HG02623 (cell line): ENCODE results near the gene DNAH5.

Experiments used
- ATAC-seq: cut with Tn5 transposase; IDR thresholded peaks from one replicate; pipeline ENCODE4 v1.9.1; 2021; ENCODE audit warnings: moderate library complexity; ENCODE audit not compliant: unreplicated experiment

DNAH5 gene

DNA sequence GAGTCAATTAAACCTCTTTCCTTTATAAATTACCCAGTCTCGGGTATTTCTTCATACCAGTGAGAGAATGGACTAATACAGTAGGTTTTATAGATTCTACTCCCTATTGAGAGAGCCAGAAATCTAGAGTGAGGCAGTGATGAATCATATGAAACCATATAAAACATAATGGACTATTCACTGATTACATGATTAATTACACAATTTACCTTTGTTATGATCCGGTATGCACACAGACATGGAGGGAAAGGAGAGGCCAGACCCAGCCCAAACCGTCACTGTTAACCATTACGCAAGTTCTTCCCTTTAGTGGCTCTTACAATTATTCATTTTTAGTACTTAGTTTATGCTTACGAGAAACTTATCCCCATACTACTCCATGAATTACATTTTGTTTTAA, 205.0 kb downstream of the DNAH5 start:
- no peak for ATAC-seq

DNA sequence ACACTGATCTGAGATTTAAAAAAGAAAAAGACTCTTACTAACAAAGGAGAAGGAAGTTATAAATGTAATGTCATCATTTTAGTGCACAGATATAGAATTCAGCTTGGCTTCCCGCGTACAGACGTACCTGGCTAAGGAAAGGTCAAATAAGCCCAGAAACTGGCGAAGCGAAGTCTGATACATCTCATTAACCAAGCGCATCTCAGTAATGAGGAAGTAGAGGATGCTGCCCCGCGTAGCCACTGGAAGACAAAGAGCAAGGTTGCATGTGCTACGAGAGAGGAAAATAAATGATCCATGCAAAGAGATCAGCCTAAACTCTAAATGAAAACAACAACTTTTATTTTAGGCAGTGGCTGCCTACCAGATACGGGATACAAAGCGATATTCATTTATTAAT, 208.8 kb downstream of the DNAH5 start:
- no peak for ATAC-seq

DNA sequence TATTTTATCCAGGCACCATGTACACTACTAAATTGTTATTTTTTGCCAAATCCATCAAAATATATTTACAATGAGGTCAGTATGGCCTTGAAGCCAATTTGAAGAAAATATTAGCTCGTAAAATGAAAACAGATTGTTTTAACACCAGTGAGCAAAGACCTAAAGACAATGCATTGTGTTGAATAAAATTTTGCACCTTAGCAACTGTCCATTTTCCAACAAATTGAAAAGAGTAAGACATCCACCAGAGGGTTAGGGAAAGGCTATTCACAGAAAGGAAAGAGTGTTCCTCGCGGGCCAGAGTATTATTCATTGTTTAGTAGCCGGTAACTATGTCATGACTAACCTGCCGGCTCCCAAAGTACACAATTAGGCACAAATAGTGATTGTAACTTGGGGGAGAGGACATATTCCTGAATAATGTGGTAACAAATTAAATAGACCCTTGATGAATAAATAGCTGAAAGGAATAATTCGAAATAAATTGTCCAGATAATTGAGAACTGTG, 213.3 kb downstream of the DNAH5 start:
- no peak for ATAC-seq

DNA sequence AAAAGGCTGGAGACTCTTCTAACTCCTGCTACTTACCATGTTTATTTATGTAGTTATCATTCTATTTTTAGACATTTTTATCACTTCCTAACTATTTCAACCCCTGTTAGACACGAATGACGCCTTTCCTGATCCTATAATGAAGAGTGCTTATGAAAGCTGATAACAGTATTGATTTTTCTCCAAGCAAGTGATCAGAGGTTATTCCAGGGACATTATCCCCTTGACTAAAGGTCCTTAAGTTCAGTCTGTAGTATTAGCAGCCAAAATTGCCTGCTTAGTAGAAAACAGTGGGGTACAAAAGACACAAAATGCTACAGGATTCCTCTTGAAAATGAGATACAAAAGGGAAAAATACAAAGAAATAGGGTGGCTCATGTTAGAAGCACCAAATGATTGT, 235.6 kb downstream of the DNAH5 start:
- no peak for ATAC-seq

DNA sequence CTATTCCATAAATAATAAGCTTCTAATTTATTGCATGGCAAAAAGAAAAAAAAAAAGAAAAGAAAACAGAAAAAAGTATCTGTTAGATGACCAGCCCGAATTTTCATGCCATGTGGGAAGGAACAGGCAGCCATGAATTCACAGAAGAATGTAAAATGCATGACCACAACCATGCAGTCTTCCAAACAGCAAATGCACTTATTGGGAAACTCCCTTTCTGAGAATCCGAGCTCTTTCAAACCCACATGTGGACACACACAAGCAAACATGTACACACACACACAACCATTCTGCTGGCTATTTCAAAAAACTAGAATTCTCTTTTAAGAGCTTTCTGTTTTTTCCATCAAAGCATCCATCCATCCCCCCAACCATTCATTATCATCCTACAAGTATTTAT, 236.1 kb downstream of the DNAH5 start:
- no peak for ATAC-seq

DNA sequence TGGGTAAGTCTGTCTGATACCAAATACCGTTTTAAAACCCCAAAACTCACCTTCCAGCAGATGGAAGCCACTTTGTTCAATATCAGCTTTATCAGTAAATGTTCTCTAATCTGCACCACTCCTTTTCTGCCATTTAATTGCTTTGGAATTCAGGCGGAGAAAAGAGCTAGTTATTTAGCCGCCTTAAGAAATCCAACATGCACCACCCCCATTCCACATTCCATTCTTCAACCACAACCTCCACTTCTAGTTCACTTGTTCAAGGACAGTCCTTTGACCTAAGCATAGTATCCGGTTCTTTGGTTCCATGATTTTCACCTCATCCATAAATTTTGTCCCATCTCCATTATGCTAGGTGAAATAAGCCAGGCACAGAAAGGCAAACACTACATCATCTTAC, 240.1 kb downstream of the DNAH5 start:
- ATAC-seq, result no peak

DNA sequence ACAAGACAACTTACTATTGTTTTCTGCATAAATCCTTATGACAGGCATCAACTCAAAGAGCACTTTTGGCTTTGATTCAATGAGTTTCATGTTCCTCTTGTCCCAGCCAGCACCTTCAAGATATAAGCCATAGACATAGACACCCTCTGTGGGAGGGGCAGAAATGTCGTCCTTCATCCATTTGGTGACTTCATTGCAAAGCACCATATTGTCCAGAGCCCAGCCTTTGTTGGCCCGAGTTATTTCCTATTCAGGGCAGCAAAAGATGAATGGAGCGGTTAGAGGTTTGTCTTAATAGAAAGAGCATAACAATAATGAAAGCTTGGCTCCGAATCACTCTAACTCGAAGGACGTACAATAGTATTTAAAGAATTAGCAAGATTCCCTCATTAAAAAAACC, 243.9 kb downstream of the DNAH5 start:
- no peak for ATAC-seq

DNA sequence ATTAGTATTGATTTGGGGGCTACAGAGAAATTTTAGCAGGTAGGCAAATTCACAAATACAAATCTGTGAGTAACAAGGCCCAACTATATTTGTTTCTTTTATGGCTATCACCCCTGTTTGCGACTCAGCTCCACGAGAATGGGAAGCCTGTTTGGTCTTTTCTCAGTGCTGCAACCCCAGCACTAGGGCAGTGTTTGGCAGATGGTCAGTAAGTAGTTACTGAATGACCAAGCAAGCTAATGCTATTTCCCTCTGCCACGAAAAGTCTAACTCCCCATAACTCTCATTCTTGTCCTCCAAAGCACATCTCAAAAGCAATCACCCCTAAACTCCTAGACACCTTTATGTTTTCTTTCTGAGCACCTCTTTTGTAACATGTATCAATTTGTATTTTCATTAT, 245.6 kb downstream of the DNAH5 start:
- ATAC-seq, result no peak

DNA sequence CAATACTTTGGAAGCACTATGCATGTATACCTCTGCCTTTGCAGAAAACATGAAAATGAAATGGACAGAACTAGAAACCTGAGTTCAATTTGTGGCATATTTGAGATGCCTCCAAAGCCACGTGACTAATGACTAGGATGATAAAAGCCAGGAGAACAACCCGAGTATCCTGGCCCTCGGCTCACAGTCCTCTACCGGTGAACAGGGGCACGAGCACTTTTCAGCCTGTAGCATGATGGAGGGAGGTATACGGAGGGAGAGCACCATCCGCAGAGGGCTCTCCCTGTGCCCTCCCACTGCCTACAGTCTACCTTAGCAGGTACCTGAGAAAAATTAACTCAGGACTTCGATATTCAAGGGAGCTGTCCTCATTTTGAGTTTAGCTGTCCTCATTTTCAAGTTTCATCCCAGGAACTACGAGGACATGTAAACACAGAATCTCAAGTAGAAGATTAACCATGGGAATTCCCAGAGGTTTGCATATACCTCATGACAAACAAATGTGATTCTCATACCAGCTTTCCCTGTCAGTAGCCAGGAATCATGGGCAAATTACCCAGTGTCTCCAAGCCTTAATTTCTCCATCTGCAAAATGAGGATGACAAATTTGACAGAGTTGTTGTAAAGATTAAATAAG, 249.3 kb downstream of the DNAH5 start:
- ATAC-seq, result no peak

DNA sequence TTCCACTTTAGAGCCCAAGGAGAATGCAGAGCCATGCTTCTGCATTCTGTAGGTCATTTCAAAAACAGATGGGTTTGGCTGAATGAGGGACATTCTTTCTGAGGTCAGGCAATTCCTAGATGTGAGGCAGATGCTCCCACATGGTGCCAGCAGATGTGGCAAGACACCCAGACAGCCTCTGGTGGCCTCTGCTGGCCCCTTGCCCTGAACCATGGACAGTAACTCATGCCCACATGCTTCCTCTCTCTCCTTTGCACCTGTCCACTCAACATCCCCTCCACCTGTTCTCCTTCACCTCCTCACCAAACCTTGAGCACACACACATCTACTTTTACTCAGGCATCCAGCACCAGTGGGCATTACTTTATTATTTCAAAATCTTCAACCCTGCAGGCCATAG, 252.3 kb downstream of the DNAH5 start:
- ATAC-seq, result no peak

DNA sequence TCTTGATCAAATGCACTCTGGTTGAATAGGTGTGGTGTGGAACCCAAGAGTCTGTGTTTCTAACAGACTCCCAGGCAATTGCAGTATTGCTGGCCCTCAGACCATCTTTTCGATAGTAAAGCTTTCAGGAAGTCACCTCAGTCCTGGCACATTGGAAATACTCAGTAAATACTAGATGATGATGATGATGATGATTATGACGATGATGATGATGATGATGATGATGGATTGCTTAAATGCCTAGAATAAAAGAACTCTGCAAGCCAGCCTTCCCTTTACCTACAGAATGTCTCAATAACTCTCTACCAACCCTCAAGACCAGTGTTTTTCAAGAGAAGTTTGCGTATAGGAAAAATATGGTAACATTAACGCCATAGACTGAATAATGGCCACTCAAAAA, 268.0 kb downstream of the DNAH5 start:
- no peak for ATAC-seq

DNA sequence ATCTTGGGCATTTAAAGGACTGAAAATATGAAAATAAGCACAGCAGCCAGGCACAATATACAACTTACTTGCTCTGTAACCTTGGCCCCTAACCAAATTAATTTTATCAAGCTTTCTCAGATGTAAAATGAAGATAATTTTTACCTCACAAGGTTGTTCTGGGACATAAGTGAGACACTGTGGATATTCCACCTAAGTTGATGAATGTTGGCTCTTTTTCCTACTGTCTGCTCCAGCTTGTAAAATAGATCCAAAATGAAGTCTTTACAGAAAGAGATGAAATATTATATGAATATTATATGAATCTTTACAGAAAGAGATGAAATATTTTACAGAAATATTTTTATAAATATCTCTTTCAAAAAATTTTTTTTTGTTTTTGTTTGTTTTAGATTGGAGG, 270.1 kb downstream of the DNAH5 start:
- ATAC-seq, result no peak

DNA sequence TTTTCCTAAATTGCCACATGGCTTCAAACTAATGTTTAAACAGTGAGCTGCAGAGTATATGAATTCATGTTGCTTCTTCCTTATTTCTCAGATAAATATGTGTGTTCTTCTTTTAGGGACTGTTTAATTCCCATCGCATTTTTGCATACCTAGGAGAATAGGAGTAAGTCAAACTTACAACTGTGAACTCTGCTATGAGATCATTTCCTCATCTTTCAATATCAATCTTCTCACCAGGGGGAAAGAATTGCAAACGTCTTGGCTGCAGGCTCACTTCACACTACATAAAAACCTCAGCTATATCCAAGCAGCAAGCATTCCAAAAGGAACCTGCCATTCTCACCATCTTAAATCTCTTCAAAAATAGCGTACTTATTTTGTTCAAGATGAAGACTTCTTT, 271.0 kb downstream of the DNAH5 start:
- no peak for ATAC-seq

DNA sequence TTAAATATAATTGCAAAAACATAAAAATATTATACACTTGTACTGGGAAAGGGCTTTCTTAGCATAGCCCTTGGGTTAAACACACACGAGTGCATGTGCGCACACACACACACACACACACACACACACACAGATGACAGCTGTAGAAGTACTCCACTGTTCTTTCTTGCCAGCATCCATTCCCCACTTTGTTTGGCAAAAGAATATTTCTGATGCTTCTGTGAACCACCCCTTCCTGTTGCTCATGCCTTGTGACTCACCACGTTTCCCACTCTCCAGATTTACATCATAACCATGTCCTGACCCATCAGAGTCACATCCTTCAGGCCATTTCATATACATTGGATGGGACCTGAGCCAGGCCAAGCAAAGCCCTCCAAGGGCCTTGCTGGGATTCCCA, 280.1 kb downstream of the DNAH5 start:
- no peak for ATAC-seq

DNA sequence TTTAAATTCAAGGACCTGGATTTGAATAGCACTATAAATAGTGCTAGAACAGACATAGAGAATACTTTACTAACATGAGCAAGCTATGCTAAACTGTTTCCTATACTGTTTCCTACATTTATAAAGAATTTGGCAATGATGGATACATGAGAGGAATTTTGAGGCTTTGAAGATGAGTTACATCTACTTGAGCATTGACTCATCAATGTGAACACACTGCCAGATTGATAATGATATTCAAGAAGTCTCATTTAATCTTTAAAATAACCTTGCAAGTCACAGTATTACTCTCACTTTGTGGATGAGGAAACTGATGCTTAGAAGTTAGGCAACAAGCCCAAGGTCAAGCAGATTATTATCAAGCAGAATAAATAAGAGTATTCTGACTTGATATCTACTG, 281.9 kb downstream of the DNAH5 start:
- ATAC-seq, result no peak

DNA sequence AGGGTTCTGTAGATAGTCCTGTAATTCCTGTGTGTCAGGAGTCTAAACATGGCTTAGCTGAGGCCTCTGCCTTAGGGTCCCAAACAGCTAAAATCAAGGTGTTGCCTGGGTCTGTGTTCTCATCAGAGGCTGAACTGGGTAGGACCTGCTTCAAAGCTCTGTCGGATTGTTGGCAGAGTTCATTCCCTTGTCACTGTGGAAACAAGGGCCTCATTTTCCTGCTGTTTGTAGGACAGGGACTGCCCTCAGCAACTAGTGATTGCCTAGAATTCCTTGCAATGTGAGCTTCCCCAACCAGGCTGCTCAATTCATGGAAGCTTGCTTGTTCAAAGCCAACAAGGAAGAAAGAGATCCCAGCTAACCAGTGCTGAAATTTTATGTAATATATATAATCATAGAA, 283.2 kb downstream of the DNAH5 start:
- ATAC-seq, result no peak

DNA sequence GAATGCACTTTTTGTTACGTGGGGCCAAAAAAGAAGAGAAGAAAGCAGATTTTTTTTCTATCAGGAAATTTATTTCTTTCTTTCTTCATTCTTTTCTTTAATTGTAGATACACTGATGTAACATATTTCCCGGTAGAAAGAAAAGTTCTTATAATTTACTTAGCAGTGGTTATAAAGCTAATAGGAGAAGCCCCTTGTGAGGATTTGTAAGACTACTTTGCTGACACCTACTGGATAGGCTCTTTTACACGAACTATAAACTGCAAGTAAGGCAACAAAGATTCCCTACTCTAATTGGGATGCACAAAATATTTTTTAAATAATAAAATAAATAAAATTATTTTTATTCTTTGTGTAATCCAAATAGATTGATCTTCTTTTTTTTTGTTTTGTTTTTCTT, 284.4 kb downstream of the DNAH5 start:
- ATAC-seq, result no peak

DNA sequence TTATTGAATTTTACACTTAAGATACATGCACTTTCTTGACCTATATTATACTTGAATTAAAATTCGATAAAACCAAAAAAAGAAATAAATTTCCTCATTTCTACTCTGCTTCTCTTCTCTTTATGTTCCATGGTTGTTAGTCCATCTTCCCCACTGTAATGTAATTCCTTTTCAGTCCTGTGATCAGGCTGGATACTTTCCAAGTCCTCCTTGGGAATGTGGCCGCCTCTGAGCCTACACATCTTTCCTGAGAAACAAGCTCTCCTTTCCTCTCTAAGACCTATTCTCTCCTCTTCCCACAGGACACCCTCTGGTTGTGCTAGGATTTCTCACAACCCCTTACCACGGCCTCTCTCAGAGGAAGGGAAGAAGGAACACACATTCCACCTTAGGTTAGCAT, 285.1 kb downstream of the DNAH5 start:
- ATAC-seq, result no peak

DNA sequence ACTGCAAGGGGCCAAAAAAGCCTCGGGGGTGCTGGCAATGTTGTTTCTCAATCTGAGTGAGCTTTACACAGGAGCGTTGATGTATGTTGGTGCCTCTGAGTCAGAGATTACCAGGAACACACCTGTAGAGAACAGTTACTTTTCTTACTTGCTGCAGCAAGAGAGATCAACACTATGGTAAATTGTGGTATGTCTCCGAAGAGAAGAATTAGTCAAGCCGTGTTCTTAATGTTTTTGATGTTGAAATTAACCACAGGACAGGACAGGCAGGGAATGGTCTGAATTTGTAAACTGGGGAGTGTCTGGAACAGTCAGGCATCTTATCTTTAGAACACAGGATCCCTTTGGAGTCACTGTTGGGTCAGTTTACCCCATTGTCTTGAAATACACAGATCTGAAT, 285.7 kb downstream of the DNAH5 start:
- ATAC-seq, result no peak

DNA sequence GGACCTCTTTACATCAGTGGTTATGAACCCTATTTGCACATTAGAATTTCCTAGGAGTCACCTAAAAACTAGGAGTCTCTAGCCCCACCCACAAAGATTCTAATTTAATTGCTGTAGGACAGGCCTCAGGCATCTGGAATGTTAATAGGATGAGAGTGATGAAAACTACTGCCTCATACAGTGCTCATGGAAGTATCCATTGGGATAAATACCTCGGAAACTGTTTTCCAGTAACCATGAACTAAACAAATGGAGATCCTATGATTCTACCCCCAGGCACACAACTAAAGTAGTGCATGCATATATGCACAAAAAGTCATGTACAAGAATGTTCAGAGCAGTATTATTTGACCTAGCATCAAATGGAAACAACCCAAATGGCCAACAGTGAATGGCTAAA, 286.3 kb downstream of the DNAH5 start:
- ATAC-seq, result no peak

DNA sequence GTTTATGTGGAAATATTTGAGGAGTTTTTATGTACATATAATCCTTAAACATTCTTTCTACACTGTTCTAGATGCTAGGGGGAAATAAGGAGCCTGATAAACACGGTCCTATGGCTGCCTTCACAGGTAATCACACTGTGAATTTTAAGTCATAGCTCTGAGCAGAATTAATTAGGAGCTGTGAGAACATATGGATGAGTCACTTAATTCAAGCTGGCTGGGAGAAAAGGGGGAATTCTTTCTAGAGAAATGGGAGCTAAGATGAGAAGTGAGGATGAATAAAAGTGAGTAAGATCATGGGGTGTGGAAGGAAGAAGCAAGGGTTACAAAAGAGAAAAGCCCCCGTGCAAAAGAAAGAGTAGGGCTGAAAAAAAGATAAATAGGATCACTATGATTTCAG, 290.8 kb downstream of the DNAH5 start:
- no peak for ATAC-seq

DNA sequence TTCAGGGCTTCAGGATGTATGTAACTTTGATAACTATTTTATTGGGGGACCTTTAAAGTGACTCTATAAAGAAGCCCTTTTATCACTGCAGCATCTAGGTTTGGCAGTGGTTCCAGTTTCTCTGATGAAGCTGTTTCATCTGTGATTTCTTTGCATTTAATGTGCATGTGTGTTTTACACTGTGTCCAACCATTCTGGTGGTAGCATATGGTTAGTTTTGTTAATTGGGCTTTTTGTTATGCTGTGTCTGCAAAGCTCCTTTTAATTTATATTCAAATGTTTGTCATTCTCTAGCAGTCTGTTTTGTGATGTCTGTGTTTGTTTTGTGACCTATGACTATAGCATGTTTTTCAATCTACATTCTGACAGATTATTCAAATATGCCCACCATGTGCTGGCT, 294.8 kb downstream of the DNAH5 start:
- no peak for ATAC-seq

DNA sequence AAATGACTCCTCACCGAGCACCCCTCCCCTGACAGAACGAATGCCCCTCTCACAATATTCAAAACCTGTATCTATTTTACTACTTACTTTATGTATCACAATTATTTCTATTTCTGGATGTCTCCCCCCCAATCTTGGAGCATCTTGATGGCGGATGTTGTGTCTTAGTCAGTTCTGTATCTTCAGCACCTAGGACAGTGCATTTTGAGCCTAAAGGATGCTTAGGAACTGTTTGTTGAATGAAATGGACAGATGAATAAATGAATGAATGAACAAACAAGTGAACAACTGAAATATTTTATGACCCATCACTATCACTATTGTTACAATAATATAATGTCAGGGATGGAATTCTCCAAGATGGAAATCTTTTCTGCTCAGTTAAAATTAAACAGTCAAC, 295.7 kb downstream of the DNAH5 start:
- ATAC-seq, result no peak

DNA sequence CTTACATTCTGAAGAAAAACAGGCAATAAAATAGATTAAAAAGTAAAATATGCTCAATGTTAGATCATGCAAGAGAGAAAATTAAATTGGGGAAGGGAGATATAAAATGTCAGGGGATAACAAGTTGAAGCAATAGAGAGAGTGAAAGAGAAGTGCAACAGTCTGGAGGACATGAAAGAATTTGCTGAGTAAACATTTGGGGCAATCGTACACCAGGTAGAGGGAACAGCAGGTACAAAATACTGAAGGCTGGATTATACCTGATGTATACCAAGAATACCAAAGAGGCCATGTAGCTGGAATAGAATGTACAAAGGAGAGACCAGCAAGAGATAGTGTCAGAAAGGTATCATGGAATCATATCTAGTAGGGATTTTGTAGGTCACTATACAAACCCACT, 300.8 kb downstream of the DNAH5 start:
- ATAC-seq, result no peak
